ENCODE measurements around the gene OPN1MW2.
"Not testable (repeated sequence)": the region's sequence is repeated elsewhere in the genome, so short reads cannot be mapped to it uniquely, and the experiment has no call there.

GRCh38 chrX:154172535-154172943, 47.0 kb upstream of the OPN1MW2 start:
- not testable (repeated sequence) for TF ChIP-seq POLR2A (IDR thresholded peaks at IDR 0.05; ENCODE audit: low read length); GATA1 (IDR thresholded peaks at IDR 0.05; ENCODE audit: low read depth, low read length)

All from erythroblast (primary cell).